Sigmoid colon (tissue), 7 donors: ENCODE data around the gene CD4. TPM values are rescaled to one million over a fixed set of nuclear protein-coding genes. Genes with fewer than 3 reads are reported as not detected.
A peak's percentile ranks its signal among the peaks of the same experiment; 100 is the strongest.

Experiments
- DNase-seq: peaks from one replicate; pipeline ENCODE4 v3.0.0-alpha.2; 2019
- H3K27ac ChIP-seq, 4 donors: fragments of 200-600 bp; sonication (generic); one replicate each; pipeline ENCODE4 v1.5.1; 2016 to 2019; ENCODE audit warnings: mild to moderate bottlenecking in 1 of 4
- H3K27me3 ChIP-seq, 3 donors: fragments of 200-600 bp; sonication (generic); one replicate each; pipeline ENCODE4 v1.5.1; 2019; ENCODE audit warnings: mild to moderate bottlenecking in 1 of 3
- H3K36me3 ChIP-seq, 4 donors: fragments of 200-600 bp; sonication (generic); one replicate each; pipeline ENCODE4 v1.5.1; 2016 to 2019
- H3K4me1 ChIP-seq, 4 donors: fragments of 200-600 bp; sonication (generic); one replicate each; pipeline ENCODE4 v1.5.1; 2017 to 2019
- H3K4me3 ChIP-seq, 4 donors: fragments of 200-600 bp; sonication (generic); one replicate each; pipeline ENCODE4 v1.5.1; 2017 to 2019; ENCODE audit warnings: mild to moderate bottlenecking in 2 of 4, moderate library complexity in 1 of 4
- H3K9me3 ChIP-seq, 4 donors: fragments of 200-600 bp in 3 of 4; sonication (generic) in 3 of 4; one replicate each; pipeline versions ENCODE4 v1.5.1 to v1.6.1; 2013 to 2019
- EP300 ChIP-seq, 4 donors: sonication (generic); formaldehyde crosslinking; IDR thresholded peaks; one replicate each; pipeline ENCODE4 v1.6.1; 2017; ENCODE audit warnings: antibody characterized with exemption in 4 of 4
- POLR2A ChIP-seq, 2 donors: fragments of 450-650 bp; IDR thresholded peaks; one replicate each; pipeline ENCODE4 v1.6.1; 2016; ENCODE audit warnings: antibody characterized with exemption in 2 of 2, mild to moderate bottlenecking in 2 of 2, moderate library complexity in 2 of 2
- POLR2AphosphoS5 ChIP-seq, 4 donors: sonication (generic); formaldehyde crosslinking; IDR thresholded peaks; one replicate each; pipeline ENCODE4 v1.6.1; 2017; ENCODE audit warnings: antibody characterized with exemption in 4 of 4
- WGBS, 2 donors: extraction: QIAGEN DNeasy Blood & Tissue Kit; methylation state at CpG; one replicate each; pipeline ENCODE4 v1.1.7; 2013; 5-methylcytosine and 5-hydroxymethylcytosine counted together
- intact Hi-C: fragments of 100-400 bp; cut with DNase I; formaldehyde crosslinking; loops from one replicate; pipeline ENCODE4 v1.15.1; 2023
- polyA plus RNA-seq, 3 donors: library from polyadenylated mRNA; stranded (reverse); fragments of 200-250 nt; gene quantifications; one replicate each; pipeline ENCODE4 v1.2.3, GENCODE V29; 2013
- total RNA-seq, 4 donors: library from RNA; depleted of rRNA; stranded (reverse); fragments of >200 nt; gene quantifications; one replicate each; pipeline ENCODE4 v1.1.0, GENCODE V29; 2016
- TF ChIP-seq, protein P1 (sequence below), 4 experiments: fragments of 450-650 bp in 3 of 4; fragments of 200-600 bp in 1 of 4; IDR thresholded peaks; one replicate each; pipeline ENCODE4 v1.5.1; 2016 to 2019; ENCODE audit warnings: antibody characterized with exemption in 4 of 4, mild to moderate bottlenecking in 3 of 4, moderate library complexity in 2 of 4
- donor health status: healthy with polysubstance abuse.
- donor health status: Bipolar disorder and iron deficiency.
- donor health status: healthy.

Gene CD4
- total and polyA plus RNA-seq, 7 donors: 2.5 to 29.7 (median 11.8) TPM

DNA sequence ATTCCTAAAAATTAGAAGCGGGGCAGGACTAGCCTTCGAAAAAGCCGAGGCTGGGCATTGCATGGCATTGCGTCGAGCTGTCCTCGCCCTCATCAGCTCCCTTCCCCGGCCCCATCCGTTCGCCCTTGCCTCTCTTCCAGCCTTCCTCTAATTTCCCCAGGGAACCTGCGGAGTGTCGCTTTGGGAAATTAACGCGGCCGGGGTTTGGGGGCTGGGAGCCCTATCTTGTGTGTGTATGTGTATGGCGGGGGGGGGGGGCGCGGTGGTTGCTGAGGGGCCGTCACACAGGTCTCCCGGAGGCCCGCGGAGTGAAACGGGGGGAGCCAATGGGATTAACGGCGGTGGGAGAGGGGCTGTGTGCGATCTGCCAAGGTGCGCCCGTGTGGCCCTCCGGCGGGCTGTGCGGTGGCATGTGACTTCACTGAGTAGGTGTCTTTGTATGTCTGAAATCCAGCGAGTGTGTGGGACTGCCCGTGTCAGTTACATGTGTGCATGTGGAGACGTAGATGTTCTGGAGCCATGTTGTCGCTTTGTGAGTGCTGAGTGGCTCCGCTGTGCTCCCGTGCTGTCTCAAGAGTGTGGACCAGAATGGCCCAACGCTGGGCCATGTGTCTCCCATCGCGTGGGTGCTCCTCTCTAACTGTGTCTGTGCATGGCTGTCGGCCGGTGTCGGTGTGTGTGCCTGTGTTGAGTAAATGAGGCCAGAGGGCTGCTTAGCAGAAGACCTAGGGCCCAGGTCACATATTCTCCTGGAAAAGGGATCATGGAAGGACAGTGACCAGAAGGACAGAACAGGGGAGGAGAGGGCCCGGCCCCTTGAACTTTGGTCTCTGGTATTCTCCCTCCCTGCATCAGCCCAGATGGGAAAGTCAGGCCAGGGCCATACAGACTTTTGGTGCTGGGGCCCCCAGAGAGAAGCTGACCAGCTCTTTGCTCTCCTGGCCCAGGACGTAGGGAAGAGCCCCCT is 21.7 kb upstream of the CD4 start:
- Histone ChIP-seq H3K9me3 (no peaks in the 10 kb centered on the region), H3K4me1 (peaks cover 0 to 81% (median 78%) of the 10 kb centered on the region in 4 donors)
- TF ChIP-seq POLR2A (IDR thresholded peaks at IDR 0.05) (no peak), EP300 (IDR thresholded peaks at IDR 0.05) (no peak), POLR2AphosphoS5 (IDR thresholded peaks at IDR 0.05) (peak in 3 of 4 donors; percentile 15 to 36 (median 17))
- TF ChIP-seq, protein P1, sequence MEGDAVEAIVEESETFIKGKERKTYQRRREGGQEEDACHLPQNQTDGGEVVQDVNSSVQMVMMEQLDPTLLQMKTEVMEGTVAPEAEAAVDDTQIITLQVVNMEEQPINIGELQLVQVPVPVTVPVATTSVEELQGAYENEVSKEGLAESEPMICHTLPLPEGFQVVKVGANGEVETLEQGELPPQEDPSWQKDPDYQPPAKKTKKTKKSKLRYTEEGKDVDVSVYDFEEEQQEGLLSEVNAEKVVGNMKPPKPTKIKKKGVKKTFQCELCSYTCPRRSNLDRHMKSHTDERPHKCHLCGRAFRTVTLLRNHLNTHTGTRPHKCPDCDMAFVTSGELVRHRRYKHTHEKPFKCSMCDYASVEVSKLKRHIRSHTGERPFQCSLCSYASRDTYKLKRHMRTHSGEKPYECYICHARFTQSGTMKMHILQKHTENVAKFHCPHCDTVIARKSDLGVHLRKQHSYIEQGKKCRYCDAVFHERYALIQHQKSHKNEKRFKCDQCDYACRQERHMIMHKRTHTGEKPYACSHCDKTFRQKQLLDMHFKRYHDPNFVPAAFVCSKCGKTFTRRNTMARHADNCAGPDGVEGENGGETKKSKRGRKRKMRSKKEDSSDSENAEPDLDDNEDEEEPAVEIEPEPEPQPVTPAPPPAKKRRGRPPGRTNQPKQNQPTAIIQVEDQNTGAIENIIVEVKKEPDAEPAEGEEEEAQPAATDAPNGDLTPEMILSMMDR (IDR thresholded peaks at IDR 0.05): no peak

DNA sequence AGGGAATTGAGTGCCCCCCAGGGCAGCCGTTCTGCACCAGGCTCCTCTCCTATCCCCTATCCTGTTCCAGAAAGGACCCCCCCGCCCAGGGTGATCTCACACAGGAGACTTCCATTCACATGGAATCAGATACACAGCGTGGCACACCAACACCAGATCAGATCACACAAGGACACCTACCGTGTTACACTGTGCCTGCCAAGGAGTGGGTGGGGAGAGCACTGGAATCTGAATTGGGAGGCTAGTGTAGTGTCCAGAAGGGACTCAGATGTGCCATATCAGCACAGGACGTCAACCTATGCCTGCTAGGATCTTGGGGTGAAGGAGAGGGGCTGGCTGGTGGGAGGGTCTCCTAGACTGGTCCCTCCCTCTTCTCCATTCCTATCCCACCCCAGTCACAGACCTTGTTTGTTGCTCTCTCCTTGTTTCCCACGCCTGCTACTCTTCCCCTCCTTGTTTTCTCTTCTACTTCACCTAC is 20.9 kb upstream of the CD4 start:
- 60 to 70% methylated on average over 6 of the region's 6 CpGs for WGBS, 2 donors
- TF ChIP-seq POLR2A (IDR thresholded peaks at IDR 0.05) (no peak), EP300 (IDR thresholded peaks at IDR 0.05) (no peak), POLR2AphosphoS5 (IDR thresholded peaks at IDR 0.05) (no peak)
- TF ChIP-seq, protein P1 (IDR thresholded peaks at IDR 0.05): no peak
- peaks cover 0 to 84% (median 79%) of the 10 kb centered on the region in 4 donors for H3K4me1 ChIP-seq
- intact Hi-C loops: loop anchor here (5.0 kb wide), 2 partner anchors 59 to 156 kb away; partner anchors contain the start of gene P3H3
- H3K9me3 ChIP-seq: no peaks in the 10 kb centered on the region
- H3K27ac ChIP-seq: peak overlapping the region; percentile 93 to 99 (median 96)
- no peak for DNase-seq
- peaks cover 0 to 23% (median 6%) of the 10 kb centered on the region in 4 donors for H3K36me3 ChIP-seq
- H3K4me3 ChIP-seq: peak overlapping the region; percentile 61 to 94 (median 91)
- no peaks in the 10 kb centered on the region for H3K27me3 ChIP-seq

More for the DNA sequence above, 21.7 kb upstream of the CD4 start:
- H3K4me3 ChIP-seq: peak overlapping the region; percentile 61 to 94 (median 91)
- no peak for DNase-seq
- H3K27ac ChIP-seq: peak overlapping the region; percentile 93 to 99 (median 96)
- 24 to 26% methylated on average over 43 to 44 of the region's 44 CpGs for WGBS, 2 donors
- intact Hi-C loops: loop anchor here (5.0 kb wide), 2 partner anchors 60 to 155 kb away; partner anchors contain the start of gene P3H3
- H3K36me3 ChIP-seq: peaks cover 0 to 23% (median 6%) of the 10 kb centered on the region in 4 donors
- H3K27me3 ChIP-seq: no peaks in the 10 kb centered on the region

DNA sequence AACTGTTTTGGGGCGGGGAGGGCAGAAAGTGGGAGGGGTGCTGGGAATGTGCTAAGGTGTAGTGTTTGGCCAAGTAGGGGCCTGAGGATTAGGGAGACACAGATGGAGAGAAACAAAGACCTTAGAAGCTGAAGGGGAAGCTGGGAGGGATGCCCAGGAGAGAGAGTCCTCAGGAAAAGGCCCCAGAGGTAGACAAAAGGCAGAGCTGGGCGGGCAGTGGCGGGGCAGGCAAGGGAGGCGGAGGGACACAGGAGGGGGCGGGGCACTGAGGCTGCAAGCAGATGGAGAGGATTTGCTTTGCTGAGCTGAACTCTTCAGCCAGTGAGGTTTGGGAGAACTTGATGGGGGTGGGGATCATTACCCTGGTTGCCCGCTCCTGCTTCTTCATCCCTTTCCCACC is 20.3 kb upstream of the CD4 start:
- WGBS, 2 donors: 65 to 68% methylated on average over 6 of the region's 6 CpGs
- H3K4me3 ChIP-seq: peak overlapping the region; percentile 61 to 94 (median 91)
- intact Hi-C loops: loop anchor here (5.0 kb wide), 2 partner anchors 58 to 157 kb away; partner anchors contain the start of gene P3H3

DNA sequence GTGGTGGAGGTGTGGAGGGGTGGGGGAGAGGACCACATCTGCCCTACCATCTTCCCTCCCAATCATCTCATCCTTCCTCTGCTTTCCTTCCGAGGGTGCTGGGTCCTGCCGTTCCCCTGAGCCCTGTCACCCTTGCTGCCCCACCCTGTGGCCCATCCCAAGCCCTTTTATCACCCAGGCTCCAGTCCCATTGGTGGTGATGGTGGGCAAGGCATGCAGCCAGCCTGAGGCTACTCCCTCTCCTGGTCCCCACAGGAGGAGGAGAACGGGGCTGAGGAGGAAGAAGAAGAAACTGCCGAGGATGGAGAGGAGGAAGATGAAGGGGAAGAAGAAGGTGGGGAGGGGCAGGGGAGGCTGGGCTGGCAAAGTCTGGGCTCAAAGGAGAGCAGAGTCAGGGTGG is 19.7 kb upstream of the CD4 start:
- Histone ChIP-seq H3K4me3 (peak overlapping the region in 1 of 4 donors; percentile 94), H3K27ac (peak overlapping the region; percentile 93 to 99 (median 96)), H3K27me3 (no peaks in the 10 kb centered on the region), H3K9me3 (no peaks in the 10 kb centered on the region), H3K4me1 (peaks cover 0 to 81% (median 78%) of the 10 kb centered on the region in 4 donors), H3K36me3 (peaks cover 0 to 23% (median 6%) of the 10 kb centered on the region in 4 donors)
- WGBS, 2 donors: 40 to 61% methylated on average over 4 of the region's 4 CpGs
- no peak for DNase-seq
- intact Hi-C loops: loop anchor here (5.0 kb wide), 2 partner anchors 58 to 157 kb away; partner anchors contain the start of gene P3H3
- no peak for TF ChIP-seq POLR2A (IDR thresholded peaks at IDR 0.05)

More for the DNA sequence above, 20.3 kb upstream of the CD4 start:
- H3K36me3 ChIP-seq: peaks cover 0 to 23% (median 6%) of the 10 kb centered on the region in 4 donors
- H3K4me1 ChIP-seq: peaks cover 0 to 84% (median 78%) of the 10 kb centered on the region in 4 donors
- peak overlapping the region; percentile 93 to 99 (median 96) for H3K27ac ChIP-seq
- peak in 1 of 4 donors; percentile 31 for TF ChIP-seq POLR2AphosphoS5 (IDR thresholded peaks at IDR 0.05)
- TF ChIP-seq, protein P1 (IDR thresholded peaks at IDR 0.05): no peak
- peak; percentile 88 for DNase-seq
- no peaks in the 10 kb centered on the region for H3K27me3 ChIP-seq
- no peaks in the 10 kb centered on the region for H3K9me3 ChIP-seq

DNA sequence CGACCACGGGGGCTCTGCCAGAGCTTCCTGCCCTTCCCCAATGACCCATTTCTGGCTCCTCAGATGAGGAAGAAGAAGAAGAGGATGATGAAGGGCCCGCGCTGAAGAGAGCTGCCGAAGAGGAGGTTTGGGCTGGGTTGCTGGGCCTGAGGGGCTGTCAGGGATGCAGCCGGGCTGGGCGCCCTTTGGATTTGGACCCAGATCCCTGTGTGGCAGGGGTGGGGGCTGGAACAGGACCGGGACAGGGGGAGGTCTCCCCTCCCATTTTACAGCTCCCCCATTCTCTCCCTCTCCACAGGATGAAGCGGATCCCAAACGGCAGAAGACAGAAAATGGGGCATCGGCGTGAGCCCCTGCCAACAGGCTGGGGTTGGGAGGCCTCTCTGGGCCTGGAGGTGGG is 19.2 kb upstream of the CD4 start:
- Histone ChIP-seq H3K4me3 (no peak overlapping the region), H3K4me1 (peaks cover 0 to 77% (median 74%) of the 10 kb centered on the region in 4 donors), H3K27ac (peak overlapping the region; percentile 93 to 99 (median 96)), H3K36me3 (peaks cover 0 to 23% (median 6%) of the 10 kb centered on the region in 4 donors), H3K9me3 (no peaks in the 10 kb centered on the region), H3K27me3 (no peaks in the 10 kb centered on the region)
- intact Hi-C loops: no loop called here
- DNase-seq: no peak
- WGBS, 2 donors: 88 to 89% methylated on average over 12 of the region's 12 CpGs
- no peak for TF ChIP-seq POLR2A (IDR thresholded peaks at IDR 0.05)
- TF ChIP-seq, protein P1 (IDR thresholded peaks at IDR 0.05): no peak
- no peak for TF ChIP-seq POLR2AphosphoS5 (IDR thresholded peaks at IDR 0.05)
- TF ChIP-seq EP300 (IDR thresholded peaks at IDR 0.05): no peak
